ENCODE measurements around the gene FOXN4. TPM values are rescaled to one million over a fixed set of nuclear protein-coding genes. Genes with fewer than 3 reads are reported as not detected.

FOXN4 gene
- total RNA-seq, 4 donors from 2014 or later, result not detected

DNA sequence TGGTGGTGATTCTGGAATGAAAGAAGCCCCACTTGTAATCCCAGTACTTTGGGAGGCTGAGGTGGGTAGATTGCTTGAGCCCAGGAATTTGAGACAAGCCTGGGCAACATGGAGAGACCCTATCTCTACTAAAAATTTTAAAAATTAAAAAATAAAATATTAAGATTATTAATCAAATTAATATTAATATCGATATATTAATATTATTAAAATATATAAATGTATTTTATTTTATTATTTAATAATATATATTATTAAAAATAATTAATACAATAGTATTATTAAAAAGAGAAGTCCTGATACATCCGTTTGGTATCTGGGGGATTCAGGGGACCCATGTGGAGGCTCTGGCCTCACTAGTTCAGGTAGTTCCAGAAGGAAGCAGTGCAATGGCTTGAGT lies 68.7 kb downstream of the FOXN4 start:
- H3K4me1 ChIP-seq, result no peaks in the 10 kb centered on the region
- no peaks in the 10 kb centered on the region for H3K9me3 ChIP-seq
- ATAC-seq (no peak), DNase-seq (no peak)
- no peak overlapping the region for H3K4me3 ChIP-seq
- in situ Hi-C loops (cut with MboI; ENCODE audit: low sequenced_read_pairs in 4 of 4), result no loop called here
- no peak for TF ChIP-seq POLR2A (IDR thresholded peaks at IDR 0.05)
- H3K36me3 ChIP-seq, result peaks cover 26 to 99% of the 10 kb centered on the region in 2 donors
- intact Hi-C loops (cut with DNase I; ENCODE audit: low total_unique reads), result no loop called here
- no peak overlapping the region for H3K27ac ChIP-seq
- no peaks in the 10 kb centered on the region for H3K27me3 ChIP-seq

DNA sequence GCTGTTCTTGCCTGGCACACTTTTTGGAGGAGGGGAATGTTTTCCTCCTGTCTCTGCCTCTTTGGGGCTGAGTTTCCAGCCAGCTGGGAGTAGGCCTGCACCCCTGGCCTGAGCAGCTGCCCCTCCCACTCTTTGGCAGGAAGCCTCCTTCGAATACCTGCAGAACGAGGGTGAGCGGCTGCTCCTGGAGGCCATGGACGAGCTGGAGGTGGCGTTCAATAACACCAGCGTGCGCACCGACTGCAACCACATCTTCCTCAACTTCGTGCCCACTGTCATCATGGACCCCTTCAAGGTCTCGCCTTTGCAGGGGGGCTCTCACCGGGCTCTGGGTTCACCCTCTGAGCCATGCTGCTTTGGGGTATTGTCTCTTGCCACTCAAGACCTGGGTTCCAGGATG lies 69.4 kb downstream of the FOXN4 start:
- ATAC-seq, result no peak
- DNase-seq, result no peak
- Histone ChIP-seq H3K4me1 (no peaks in the 10 kb centered on the region), H3K36me3 (peaks cover 29 to 99% of the 10 kb centered on the region in 2 donors), H3K27me3 (no peaks in the 10 kb centered on the region), H3K4me3 (no peak overlapping the region), H3K27ac (peak overlapping the region in 1 of 4 donors; percentile 4), H3K9me3 (no peaks in the 10 kb centered on the region)
- intact Hi-C loops (cut with DNase I; ENCODE audit: low total_unique reads), result no loop called here
- in situ Hi-C loops (cut with MboI; ENCODE audit: low sequenced_read_pairs in 4 of 4), result no loop called here
- no peak for TF ChIP-seq POLR2A (IDR thresholded peaks at IDR 0.05)
- TF ChIP-seq, protein P1, sequence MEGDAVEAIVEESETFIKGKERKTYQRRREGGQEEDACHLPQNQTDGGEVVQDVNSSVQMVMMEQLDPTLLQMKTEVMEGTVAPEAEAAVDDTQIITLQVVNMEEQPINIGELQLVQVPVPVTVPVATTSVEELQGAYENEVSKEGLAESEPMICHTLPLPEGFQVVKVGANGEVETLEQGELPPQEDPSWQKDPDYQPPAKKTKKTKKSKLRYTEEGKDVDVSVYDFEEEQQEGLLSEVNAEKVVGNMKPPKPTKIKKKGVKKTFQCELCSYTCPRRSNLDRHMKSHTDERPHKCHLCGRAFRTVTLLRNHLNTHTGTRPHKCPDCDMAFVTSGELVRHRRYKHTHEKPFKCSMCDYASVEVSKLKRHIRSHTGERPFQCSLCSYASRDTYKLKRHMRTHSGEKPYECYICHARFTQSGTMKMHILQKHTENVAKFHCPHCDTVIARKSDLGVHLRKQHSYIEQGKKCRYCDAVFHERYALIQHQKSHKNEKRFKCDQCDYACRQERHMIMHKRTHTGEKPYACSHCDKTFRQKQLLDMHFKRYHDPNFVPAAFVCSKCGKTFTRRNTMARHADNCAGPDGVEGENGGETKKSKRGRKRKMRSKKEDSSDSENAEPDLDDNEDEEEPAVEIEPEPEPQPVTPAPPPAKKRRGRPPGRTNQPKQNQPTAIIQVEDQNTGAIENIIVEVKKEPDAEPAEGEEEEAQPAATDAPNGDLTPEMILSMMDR (IDR thresholded peaks at IDR 0.05 in 4 of 5, conservative IDR thresholded peaks at IDR 0.05 in 1 of 5), result no peak

DNA sequence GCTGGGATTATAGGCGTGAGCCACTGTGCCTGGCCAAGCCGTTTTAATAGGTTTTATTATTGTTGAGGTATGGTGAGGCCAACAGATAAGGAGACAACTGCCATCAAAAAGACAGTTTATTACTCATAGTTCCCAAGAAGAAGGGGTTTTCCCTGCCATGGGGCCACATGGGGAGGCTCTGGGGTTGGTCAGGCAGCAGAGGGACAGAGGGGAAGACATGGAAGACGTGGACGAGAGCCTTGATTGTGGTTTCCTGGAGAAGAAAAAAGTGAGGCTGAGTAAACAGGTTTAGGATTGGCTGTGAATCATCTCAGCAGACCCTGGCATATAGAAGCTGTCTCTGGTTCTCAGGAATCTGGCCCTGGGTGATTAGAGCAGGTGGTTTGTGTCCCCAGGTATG lies 69.9 kb downstream of the FOXN4 start:
- no peaks in the 10 kb centered on the region for H3K4me1 ChIP-seq
- no peak overlapping the region for H3K4me3 ChIP-seq
- H3K9me3 ChIP-seq, result no peaks in the 10 kb centered on the region
- TF ChIP-seq, protein P1 (IDR thresholded peaks at IDR 0.05 in 4 of 5, conservative IDR thresholded peaks at IDR 0.05 in 1 of 5), result no peak
- no peak for TF ChIP-seq POLR2A (IDR thresholded peaks at IDR 0.05)
- intact Hi-C loops (cut with DNase I; ENCODE audit: low total_unique reads), result no loop called here
- no peak for DNase-seq
- no peak for ATAC-seq
- H3K27me3 ChIP-seq, result no peaks in the 10 kb centered on the region
- peaks cover 29 to 99% of the 10 kb centered on the region in 2 donors for H3K36me3 ChIP-seq
- in situ Hi-C loops (cut with MboI; ENCODE audit: low sequenced_read_pairs in 4 of 4), result no loop called here
- peak overlapping the region in 2 of 4 donors; percentile 3 to 4 for H3K27ac ChIP-seq

DNA sequence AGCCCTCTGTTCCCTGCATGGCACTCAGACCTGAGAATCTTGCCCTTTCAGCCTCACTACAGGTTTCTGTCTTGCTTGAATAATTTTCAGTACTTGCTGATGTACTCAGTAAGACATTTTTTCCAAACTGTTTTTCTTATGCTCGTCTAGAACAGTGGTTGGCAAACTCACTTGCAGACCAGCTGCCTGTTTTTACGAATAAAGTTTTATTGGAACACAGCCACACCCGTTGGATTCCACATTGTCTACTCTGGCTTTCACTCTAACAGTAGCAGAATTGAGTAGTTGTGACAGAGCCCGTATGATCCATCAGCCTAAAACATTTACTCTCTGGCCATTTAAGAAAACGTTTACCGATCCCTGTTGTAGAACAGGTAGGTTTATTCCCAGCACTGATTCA lies 72.8 kb downstream of the FOXN4 start:
- Histone ChIP-seq H3K27me3 (no peaks in the 10 kb centered on the region), H3K4me3 (no peak overlapping the region), H3K4me1 (no peaks in the 10 kb centered on the region), H3K36me3 (peaks cover 29 to 99% of the 10 kb centered on the region in 2 donors), H3K27ac (peak overlapping the region in 1 of 4 donors; percentile 21), H3K9me3 (no peaks in the 10 kb centered on the region)
- intact Hi-C loops (cut with DNase I; ENCODE audit: low total_unique reads), result no loop called here
- ATAC-seq (no peak), DNase-seq (no peak)
- in situ Hi-C loops (cut with MboI; ENCODE audit: low sequenced_read_pairs in 4 of 4), result no loop called here
- TF ChIP-seq POLR2A (IDR thresholded peaks at IDR 0.05), result no peak
- TF ChIP-seq, protein P1 (IDR thresholded peaks at IDR 0.05 in 4 of 5, conservative IDR thresholded peaks at IDR 0.05 in 1 of 5), result no peak

DNA sequence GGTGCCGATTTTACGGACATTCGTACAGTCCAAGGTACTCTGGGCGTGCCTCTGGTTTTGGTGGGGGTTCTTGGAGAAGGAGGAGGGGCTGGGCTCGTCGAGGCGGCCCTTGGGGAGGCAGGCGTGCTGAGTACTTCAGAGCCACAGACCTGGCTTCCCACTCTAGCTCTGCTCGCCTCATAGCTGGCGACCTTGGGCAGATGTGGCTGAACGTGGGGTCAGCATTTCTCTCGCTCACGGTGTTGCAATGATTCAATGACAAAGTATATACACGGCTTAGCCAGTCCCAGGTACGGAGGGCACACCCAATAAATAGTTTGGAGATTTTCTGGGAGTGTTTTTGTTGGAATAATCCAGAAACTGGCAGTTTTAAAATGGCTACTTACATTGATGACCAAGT lies 75.1 kb downstream of the FOXN4 start:
- in situ Hi-C loops (cut with MboI; ENCODE audit: low sequenced_read_pairs in 4 of 4), result no loop called here
- TF ChIP-seq, protein P1 (IDR thresholded peaks at IDR 0.05 in 4 of 5, conservative IDR thresholded peaks at IDR 0.05 in 1 of 5), result no peak
- no peak for TF ChIP-seq POLR2A (IDR thresholded peaks at IDR 0.05)
- DNase-seq (no peak), ATAC-seq (no peak)
- H3K27ac ChIP-seq, result peak overlapping the region in 3 of 4 donors; percentile 1 to 91 (median 85)
- H3K27me3 ChIP-seq, result no peaks in the 10 kb centered on the region
- H3K9me3 ChIP-seq, result no peaks in the 10 kb centered on the region
- H3K36me3 ChIP-seq, result peaks cover 21 to 99% of the 10 kb centered on the region in 2 donors
- intact Hi-C loops (cut with DNase I; ENCODE audit: low total_unique reads), result no loop called here
- no peak overlapping the region for H3K4me3 ChIP-seq
- peaks cover 4 to 5% of the 10 kb centered on the region in 2 donors for H3K4me1 ChIP-seq

All from gastrocnemius medialis (tissue), 4 donors.